ENCODE results near the gene TPRN.

- TF ChIP-seq ATF3 (IDR thresholded peaks at IDR 0.05): no peak
- TF ChIP-seq EZH2 (IDR thresholded peaks at IDR 0.05): no peak
Measured at GRCh38 chr9:137230705-137231371, 30.3 kb upstream of the TPRN start, which contains the start of gene SLC34A3.
